ENCODE data around the gene PADI2. TPM values are rescaled to one million over a fixed set of nuclear protein-coding genes. Genes with fewer than 3 reads are reported as not detected.

The PADI2 gene
- polyA plus RNA-seq, 1 donor (not counting 4 experiments of a cell fraction or from before 2014, with no cell fraction given): 0.13 TPM

GRCh38 chr1:17091252-17091651 lies 28.0 kb downstream of the PADI2 start:
- TF ChIP-seq EZH2 (IDR thresholded peaks at IDR 0.05; ENCODE audit: low read length) (no peak), CTCF (optimal IDR thresholded peaks at IDR 0.05 in 1 of 3, IDR thresholded peaks at IDR 0.05 in 1 of 3, conservative IDR thresholded peaks at IDR 0.05 in 1 of 3; ENCODE audit: extremely low read depth in 1 of 3, insufficient read depth in 2 of 3, low read length in 3 of 3) (no peak)
- Histone ChIP-seq H3K9me3 (ENCODE audit: control insufficient read depth, low read depth, low read length) (peaks cover 2% of the 10 kb centered on the region), H3K36me3 (ENCODE audit: control insufficient read depth in 2 of 2, extremely low read depth in 1 of 2, insufficient read depth in 2 of 2, low read length in 2 of 2) (no peaks in the 10 kb centered on the region), H2AFZ (ENCODE audit: control insufficient read depth, low read length) (no peak overlapping the region), H3K4me1 (ENCODE audit: control insufficient read depth, extremely low read depth, insufficient read depth, low read length) (peaks cover 11% of the 10 kb centered on the region), H3K4me2 (ENCODE audit: control insufficient read depth, extremely low read depth, insufficient read depth, low read depth, low read length) (no peak overlapping the region), H3K4me3 (ENCODE audit: control insufficient read depth in 2 of 3, extremely low read depth in 1 of 3, insufficient read depth in 2 of 3, low read depth in 1 of 3, low read length in 3 of 3) (no peak overlapping the region), H3K27me3 (ENCODE audit: control insufficient read depth, extremely low read depth, insufficient read depth, low read length) (peaks cover 3% of the 10 kb centered on the region), H3K9ac (ENCODE audit: control insufficient read depth, extremely low read depth, insufficient read depth, low read length) (no peak overlapping the region), H3K9me1 (ENCODE audit: control insufficient read depth, extremely low read depth, insufficient read depth, low read length) (no peaks in the 10 kb centered on the region), H3K79me2 (ENCODE audit: control insufficient read depth, insufficient read depth, low read length) (no peaks in the 10 kb centered on the region), H4K20me1 (ENCODE audit: control insufficient read depth, extremely low read depth, insufficient read depth, low read length) (no peaks in the 10 kb centered on the region), H3K27ac (ENCODE audit: control insufficient read depth, insufficient read depth, low read length) (no peak overlapping the region)
- DNase-seq (ENCODE audit: low read depth, low spot score) (no peak), FAIRE-seq (no peak)
- dilution Hi-C loops (cut with MboI; ENCODE audit: extremely low pct_ligation_motif_present, low sequenced_read_pairs): no loop called here

GRCh38 chr1:17089506-17089905 lies 29.7 kb downstream of the PADI2 start:
- H3K27ac ChIP-seq (ENCODE audit: control insufficient read depth, insufficient read depth, low read length): no peak overlapping the region
- no peak overlapping the region for H3K4me2 ChIP-seq (ENCODE audit: control insufficient read depth, extremely low read depth, insufficient read depth, low read depth, low read length)
- H3K9me1 ChIP-seq (ENCODE audit: control insufficient read depth, extremely low read depth, insufficient read depth, low read length): no peaks in the 10 kb centered on the region
- no peaks in the 10 kb centered on the region for H4K20me1 ChIP-seq (ENCODE audit: control insufficient read depth, extremely low read depth, insufficient read depth, low read length)
- FAIRE-seq: no peak
- no peak overlapping the region for H2AFZ ChIP-seq (ENCODE audit: control insufficient read depth, low read length)
- peaks cover 7% of the 10 kb centered on the region for H3K27me3 ChIP-seq (ENCODE audit: control insufficient read depth, extremely low read depth, insufficient read depth, low read length)
- H3K4me1 ChIP-seq (ENCODE audit: control insufficient read depth, extremely low read depth, insufficient read depth, low read length): peaks cover 8% of the 10 kb centered on the region
- H3K79me2 ChIP-seq (ENCODE audit: control insufficient read depth, insufficient read depth, low read length): no peaks in the 10 kb centered on the region
- H3K9ac ChIP-seq (ENCODE audit: control insufficient read depth, extremely low read depth, insufficient read depth, low read length): no peak overlapping the region
- DNase-seq (ENCODE audit: low read depth, low spot score): no peak
- no peaks in the 10 kb centered on the region for H3K36me3 ChIP-seq (ENCODE audit: control insufficient read depth in 2 of 2, extremely low read depth in 1 of 2, insufficient read depth in 2 of 2, low read length in 2 of 2)
- H3K4me3 ChIP-seq (ENCODE audit: control insufficient read depth in 2 of 3, extremely low read depth in 1 of 3, insufficient read depth in 2 of 3, low read depth in 1 of 3, low read length in 3 of 3): no peak overlapping the region
- dilution Hi-C loops (cut with MboI; ENCODE audit: extremely low pct_ligation_motif_present, low sequenced_read_pairs): no loop called here
- peaks cover 2% of the 10 kb centered on the region for H3K9me3 ChIP-seq (ENCODE audit: control insufficient read depth, low read depth, low read length)
- TF ChIP-seq CTCF (optimal IDR thresholded peaks at IDR 0.05 in 1 of 3, IDR thresholded peaks at IDR 0.05 in 1 of 3, conservative IDR thresholded peaks at IDR 0.05 in 1 of 3; ENCODE audit: extremely low read depth in 1 of 3, insufficient read depth in 2 of 3, low read length in 3 of 3): no peak
- no peak for TF ChIP-seq EZH2 (IDR thresholded peaks at IDR 0.05; ENCODE audit: low read length)
